ENCODE measurements around the gene RASSF8.

RASSF8 gene

GRCh38 chr12:26097046-26097878 is 138.8 kb downstream of the RASSF8 start:
- in situ Hi-C loops (cut with MboI; ENCODE audit: low sequenced_read_pairs), result loop anchor here (25.0 kb wide), 1 partner anchor 540 kb away; no protein-coding TSS in a partner anchor

DNA sequence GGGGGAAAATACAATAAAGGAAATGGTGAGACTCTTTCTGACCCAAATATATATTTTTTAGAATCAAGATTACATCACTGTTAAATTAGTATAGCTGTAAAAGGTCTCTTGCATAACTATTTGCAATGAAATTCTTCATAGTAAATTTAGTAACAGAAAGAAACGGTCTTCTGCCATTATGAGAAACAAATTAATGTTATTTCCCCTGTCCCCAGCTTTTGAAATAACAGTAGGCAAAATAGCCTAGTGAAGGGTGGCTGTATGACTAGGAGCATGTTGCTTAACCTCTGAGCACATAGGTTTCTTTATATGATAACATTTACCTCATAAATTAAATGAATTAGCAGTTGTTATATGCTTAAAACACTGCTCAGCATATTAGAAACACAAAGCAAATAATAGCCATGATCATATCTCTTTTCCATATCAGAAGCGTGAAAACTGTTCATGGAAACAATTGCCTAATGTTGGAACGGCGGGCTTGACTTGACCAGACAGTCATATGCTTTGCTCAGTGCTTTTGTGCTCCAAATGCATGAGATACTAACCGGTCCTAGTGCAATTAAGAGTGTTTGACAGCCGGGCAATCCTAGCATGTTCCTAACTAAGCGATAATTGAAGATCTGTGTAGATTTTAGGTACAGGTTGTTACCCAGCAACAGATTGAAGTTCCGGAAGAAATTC is 142.3 kb downstream of the RASSF8 start:
- in situ Hi-C loops (cut with MboI; ENCODE audit: low sequenced_read_pairs), result no loop called here

DNA sequence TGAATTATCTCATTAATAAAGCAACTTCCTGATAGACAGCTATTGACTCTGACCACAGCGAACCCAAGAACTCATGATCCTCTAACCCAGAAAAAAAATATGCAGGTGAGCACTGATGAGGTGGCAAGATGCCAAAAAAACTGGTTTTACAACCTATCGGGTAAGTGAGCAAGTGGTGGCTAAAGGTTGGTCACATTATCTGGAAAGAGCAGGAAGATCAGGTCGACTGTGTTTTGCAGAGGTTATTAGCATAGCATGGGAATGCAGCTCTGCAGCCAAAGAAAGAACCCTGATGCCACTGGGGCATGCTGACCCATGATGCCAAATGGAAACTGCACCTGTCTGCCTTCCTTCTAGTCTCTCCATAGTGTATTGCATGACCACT is 142.9 kb downstream of the RASSF8 start:
- in situ Hi-C loops (cut with MboI; ENCODE audit: low sequenced_read_pairs), result no loop called here

DNA sequence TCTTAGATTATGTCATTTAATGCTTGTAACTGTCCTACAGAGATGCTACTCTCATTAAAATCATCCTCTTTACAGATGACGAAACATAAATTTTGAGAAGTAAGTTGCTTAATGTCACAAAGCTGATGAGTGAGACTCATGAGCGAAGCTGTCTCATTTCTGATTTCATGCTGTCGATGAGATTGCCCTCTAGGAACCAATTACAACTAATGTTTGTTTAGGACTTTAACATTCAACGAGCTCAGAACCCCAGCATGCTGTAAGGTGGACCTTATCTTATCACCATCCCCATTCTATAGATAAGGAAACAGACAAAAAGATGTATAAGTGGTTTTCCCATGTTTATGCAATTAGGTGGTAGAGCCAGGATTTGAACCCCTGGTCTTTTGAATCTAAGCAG is 143.3 kb downstream of the RASSF8 start:
- in situ Hi-C loops (cut with MboI; ENCODE audit: low sequenced_read_pairs), result no loop called here

DNA sequence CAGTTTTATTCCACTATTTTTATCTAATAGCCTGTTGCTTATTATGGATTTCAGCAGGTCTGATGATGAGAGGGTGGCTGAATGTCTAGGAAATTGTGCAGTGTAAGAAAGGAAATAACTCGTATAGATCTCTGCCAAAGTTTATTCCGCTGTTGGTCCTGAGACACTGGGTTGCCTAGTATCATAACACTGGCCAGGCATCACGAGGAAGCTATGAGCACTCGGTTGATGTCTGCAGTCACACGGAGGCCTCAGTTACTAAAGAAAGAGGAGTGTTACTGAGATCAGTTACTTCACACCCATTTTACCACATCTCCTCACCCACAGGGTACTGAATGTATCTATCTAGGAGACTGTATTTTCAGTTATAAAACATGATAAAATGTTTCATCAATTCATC is 144.5 kb downstream of the RASSF8 start:
- in situ Hi-C loops (cut with MboI; ENCODE audit: low sequenced_read_pairs), result no loop called here

- in situ Hi-C loops (cut with MboI; ENCODE audit: low sequenced_read_pairs), result no loop called here
Measured at GRCh38 chr12:26106347-26106746, 147.9 kb downstream of the RASSF8 start.

DNA sequence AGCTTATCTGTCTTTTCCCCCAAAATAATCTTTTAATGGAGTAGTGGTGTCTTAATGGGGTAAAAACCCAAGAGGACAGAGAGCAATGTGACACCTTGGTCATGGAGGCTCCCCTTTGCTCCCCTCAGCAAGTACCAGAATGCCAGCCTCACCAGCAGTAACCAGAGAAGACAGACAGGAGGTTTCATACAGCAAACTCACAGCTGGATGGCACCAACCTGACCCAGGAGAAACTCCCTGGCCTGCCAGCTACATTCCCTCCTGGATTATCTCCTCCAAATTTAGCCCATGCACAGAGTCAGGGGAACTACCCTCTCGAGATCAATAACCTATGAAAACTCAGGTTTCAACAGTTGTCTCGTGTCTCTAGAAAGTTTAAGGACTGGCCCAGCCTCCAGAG is 150.4 kb downstream of the RASSF8 start:
- in situ Hi-C loops (cut with MboI; ENCODE audit: low sequenced_read_pairs), result no loop called here

GRCh38 chr12:26109343-26109881 is 150.9 kb downstream of the RASSF8 start:
- in situ Hi-C loops (cut with MboI; ENCODE audit: low sequenced_read_pairs), result no loop called here

- in situ Hi-C loops (cut with MboI; ENCODE audit: low sequenced_read_pairs), result no loop called here
Measured at GRCh38 chr12:26112232-26112631, 153.8 kb downstream of the RASSF8 start.

DNA sequence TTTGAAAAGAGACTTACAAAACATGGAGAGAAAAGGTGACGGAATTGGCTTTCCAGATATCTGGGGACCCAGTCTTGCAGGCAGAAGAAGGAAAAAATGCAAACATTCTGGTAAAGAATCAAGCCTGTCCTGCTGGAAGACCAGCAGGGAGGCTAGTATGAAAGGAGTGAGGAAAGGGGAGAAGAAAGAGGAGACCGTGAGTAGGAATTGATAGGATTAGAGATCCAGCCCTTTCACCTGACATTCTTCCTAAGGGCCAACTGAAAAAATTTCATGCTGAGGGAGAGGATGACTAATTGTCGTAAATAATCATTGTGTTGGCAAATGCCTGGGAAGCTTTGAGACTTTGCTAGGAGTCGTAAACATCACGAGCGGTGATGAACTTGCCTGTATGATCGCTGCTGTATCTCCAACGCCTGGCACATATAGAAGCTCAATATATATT is 154.2 kb downstream of the RASSF8 start:
- in situ Hi-C loops (cut with MboI; ENCODE audit: low sequenced_read_pairs), result no loop called here

GRCh38 chr12:26113181-26113654 is 154.7 kb downstream of the RASSF8 start:
- in situ Hi-C loops (cut with MboI; ENCODE audit: low sequenced_read_pairs), result no loop called here

GRCh38 chr12:26113853-26114719 is 155.6 kb downstream of the RASSF8 start:
- in situ Hi-C loops (cut with MboI; ENCODE audit: low sequenced_read_pairs), result no loop called here

- in situ Hi-C loops (cut with MboI; ENCODE audit: low sequenced_read_pairs), result no loop called here
Measured at GRCh38 chr12:26114720-26115401, 156.4 kb downstream of the RASSF8 start.

DNA sequence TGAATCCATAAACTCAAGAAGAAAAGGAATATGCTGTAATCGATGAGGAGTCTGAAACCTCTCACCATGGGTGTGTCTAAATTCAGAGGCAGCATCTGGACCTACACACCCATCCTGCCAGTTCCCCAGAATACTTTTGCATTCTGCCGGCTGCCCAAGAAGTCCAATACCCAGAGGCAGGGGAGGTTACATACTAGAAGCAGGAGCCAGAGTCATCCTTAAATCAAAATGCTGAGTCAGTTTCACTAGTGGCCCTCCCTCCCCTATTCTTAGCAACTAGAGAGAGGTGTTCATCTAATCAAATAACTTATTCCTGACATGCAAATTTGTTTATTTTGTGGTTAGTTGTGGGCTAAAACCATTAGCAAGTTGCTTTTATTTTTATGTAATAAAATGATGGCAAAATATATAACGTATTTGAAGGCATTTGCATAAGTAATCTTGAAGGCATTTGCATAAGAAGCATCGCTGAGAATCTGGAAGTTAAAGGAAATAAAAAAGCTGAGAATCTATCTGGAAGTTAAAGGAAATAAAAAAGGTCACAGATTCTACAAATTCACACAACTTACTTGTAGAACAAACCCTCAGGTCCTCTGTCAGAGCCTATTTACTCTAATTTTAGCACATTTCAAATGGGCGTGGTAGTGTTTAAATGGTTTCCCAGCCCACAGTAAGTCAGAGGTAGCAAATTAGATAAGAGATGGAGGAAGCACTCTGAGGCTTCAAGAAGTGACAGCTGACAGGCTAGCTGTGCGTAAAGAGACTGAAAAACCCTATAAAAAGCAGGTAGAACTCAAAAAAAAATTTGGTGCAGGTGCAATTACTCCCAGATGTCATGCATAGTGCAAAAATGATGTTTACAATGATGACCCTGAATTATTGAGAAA is 158.6 kb downstream of the RASSF8 start:
- in situ Hi-C loops (cut with MboI; ENCODE audit: low sequenced_read_pairs), result no loop called here

- in situ Hi-C loops (cut with MboI; ENCODE audit: low sequenced_read_pairs), result no loop called here
Measured at GRCh38 chr12:26118308-26118707, 159.8 kb downstream of the RASSF8 start.

- in situ Hi-C loops (cut with MboI; ENCODE audit: low sequenced_read_pairs), result no loop called here
Measured at GRCh38 chr12:26119391-26119989, 161.0 kb downstream of the RASSF8 start.

DNA sequence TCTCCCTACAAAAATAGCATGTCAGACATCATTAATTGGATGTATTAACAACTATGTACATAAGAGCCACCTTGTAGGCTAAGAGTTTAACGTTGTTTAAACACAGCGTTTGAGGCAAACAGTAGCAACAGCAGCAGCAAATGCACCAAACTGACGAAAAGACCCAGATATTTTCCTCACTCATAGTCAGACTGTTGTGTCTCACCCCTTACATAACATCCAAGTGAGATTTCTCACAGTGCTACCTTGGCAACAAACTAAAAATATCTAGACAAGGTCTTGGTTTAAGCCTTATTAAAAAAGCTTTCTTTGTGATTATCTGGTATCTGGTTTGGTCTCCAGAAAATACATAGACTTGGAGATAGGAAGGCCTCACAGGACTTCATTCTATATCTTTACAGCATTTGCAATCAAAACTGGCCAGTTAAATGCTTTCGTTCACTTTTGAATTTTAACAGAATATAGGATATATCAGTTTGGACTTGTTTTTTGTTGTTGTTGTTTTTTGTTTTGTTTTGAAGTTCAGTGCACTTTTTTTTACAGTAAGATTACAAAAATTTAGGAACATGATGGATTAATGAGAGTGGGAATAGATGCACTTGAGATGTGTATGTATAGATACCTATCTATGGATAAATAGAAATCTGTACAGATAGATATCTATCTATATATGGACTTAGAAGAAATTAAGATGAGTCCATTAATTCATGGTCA is 162.2 kb downstream of the RASSF8 start:
- in situ Hi-C loops (cut with MboI; ENCODE audit: low sequenced_read_pairs), result no loop called here

- in situ Hi-C loops (cut with MboI; ENCODE audit: low sequenced_read_pairs), result no loop called here
Measured at GRCh38 chr12:26121323-26122060, 163.0 kb downstream of the RASSF8 start.

All from HL-60/S4 (cell line).